ENCODE results near the gene RHEX. TPM values are rescaled to one million over a fixed set of nuclear protein-coding genes. Genes with fewer than 3 reads are reported as not detected.

Gene RHEX
- total RNA-seq, 2 experiments from 2014 or later = not detected

GRCh38 chr1:206013026-206013795 lies 39.8 kb upstream of the RHEX start:
- ChIA-PET POLR2A (no interaction called here), CTCF (no interaction called here)
- Mint-ChIP-seq H3K4me3 (no peak overlapping the region), H3K9me3 (no peaks in the 10 kb centered on the region), H3K4me1 (ENCODE audit: low read depth) (peaks cover 24% of the 10 kb centered on the region), H3K36me3 (ENCODE audit: low read depth) (no peaks in the 10 kb centered on the region), H3K27ac (no peak overlapping the region), H3K27me3 (no peaks in the 10 kb centered on the region)
- H3K9me3 ChIP-seq (ENCODE audit: control insufficient read depth in 1 of 2, insufficient read depth in 1 of 2, low read length in 2 of 2) = no peaks in the 10 kb centered on the region
- H3K4me3 ChIP-seq (ENCODE audit: low read length) = no peak overlapping the region
- no peak overlapping the region for H3K27ac ChIP-seq (ENCODE audit: low read depth in 1 of 2, low read length in 2 of 2)
- no peak for TF ChIP-seq CTCF (IDR thresholded peaks at IDR 0.05)
- no peak for DNase-seq
- H3K36me3 ChIP-seq (ENCODE audit: insufficient read depth, low read length) = no peaks in the 10 kb centered on the region
- no peaks in the 10 kb centered on the region for H3K27me3 ChIP-seq (ENCODE audit: control insufficient read depth in 1 of 2, insufficient read depth in 2 of 2, low read length in 2 of 2)
- intact Hi-C loops (cut with DNase I, micrococcal nuclease) = no loop called here
- no peak for ATAC-seq (ENCODE audit: poor library complexity)
- peaks cover 8% of the 10 kb centered on the region for H3K4me1 ChIP-seq (ENCODE audit: insufficient read depth, low read length)

GRCh38 chr1:206014601-206015000 lies 38.4 kb upstream of the RHEX start:
- no peak for ATAC-seq (ENCODE audit: poor library complexity)
- H3K4me1 Mint-ChIP-seq (ENCODE audit: low read depth) = peaks cover 24% of the 10 kb centered on the region
- no peaks in the 10 kb centered on the region for H3K36me3 Mint-ChIP-seq (ENCODE audit: low read depth)

GRCh38 chr1:206015071-206015470 lies 37.9 kb upstream of the RHEX start:
- ChIA-PET CTCF (interaction anchor here (1.2 kb wide), 1 partner anchor 19 kb away, joined by 3 read pairs; no protein-coding TSS in a partner anchor), POLR2A (interaction anchor here (0.5 kb wide), 1 partner anchor 191 kb away, joined by 4 read pairs; no protein-coding TSS in a partner anchor)
- Histone ChIP-seq H3K27me3 (ENCODE audit: control insufficient read depth in 1 of 2, insufficient read depth in 2 of 2, low read length in 2 of 2) (no peaks in the 10 kb centered on the region), H3K4me1 (ENCODE audit: insufficient read depth, low read length) (peaks cover 8% of the 10 kb centered on the region), H3K4me3 (ENCODE audit: low read length) (no peak overlapping the region), H3K27ac (ENCODE audit: low read depth in 1 of 2, low read length in 2 of 2) (no peak overlapping the region), H3K36me3 (ENCODE audit: insufficient read depth, low read length) (no peaks in the 10 kb centered on the region), H3K9me3 (ENCODE audit: control insufficient read depth in 1 of 2, insufficient read depth in 1 of 2, low read length in 2 of 2) (no peaks in the 10 kb centered on the region)
- H3K4me3 Mint-ChIP-seq = no peak overlapping the region
- no peaks in the 10 kb centered on the region for H3K9me3 Mint-ChIP-seq
- intact Hi-C loops (cut with DNase I, micrococcal nuclease) = no loop called here
- no peak overlapping the region for H3K27ac Mint-ChIP-seq
- ATAC-seq (ENCODE audit: poor library complexity) (no peak), DNase-seq (no peak)
- H3K36me3 Mint-ChIP-seq (ENCODE audit: low read depth) = no peaks in the 10 kb centered on the region
- no peak for TF ChIP-seq CTCF (IDR thresholded peaks at IDR 0.05)
- peaks cover 24% of the 10 kb centered on the region for H3K4me1 Mint-ChIP-seq (ENCODE audit: low read depth)
- H3K27me3 Mint-ChIP-seq = no peaks in the 10 kb centered on the region

More at GRCh38 chr1:206014601-206015000, 38.4 kb upstream of the RHEX start:
- no peaks in the 10 kb centered on the region for H3K9me3 Mint-ChIP-seq
- H3K36me3 ChIP-seq (ENCODE audit: insufficient read depth, low read length) = no peaks in the 10 kb centered on the region
- intact Hi-C loops (cut with DNase I, micrococcal nuclease) = no loop called here
- H3K27ac ChIP-seq (ENCODE audit: low read depth in 1 of 2, low read length in 2 of 2) = no peak overlapping the region
- no peak overlapping the region for H3K4me3 Mint-ChIP-seq
- H3K27ac Mint-ChIP-seq = no peak overlapping the region
- DNase-seq = no peak
- no peaks in the 10 kb centered on the region for H3K9me3 ChIP-seq (ENCODE audit: control insufficient read depth in 1 of 2, insufficient read depth in 1 of 2, low read length in 2 of 2)
- H3K27me3 ChIP-seq (ENCODE audit: control insufficient read depth in 1 of 2, insufficient read depth in 2 of 2, low read length in 2 of 2) = no peaks in the 10 kb centered on the region
- ChIA-PET CTCF (no interaction called here), POLR2A (no interaction called here)
- no peak for TF ChIP-seq CTCF (IDR thresholded peaks at IDR 0.05)
- H3K4me1 ChIP-seq (ENCODE audit: insufficient read depth, low read length) = peaks cover 8% of the 10 kb centered on the region
- H3K27me3 Mint-ChIP-seq = no peaks in the 10 kb centered on the region
- no peak overlapping the region for H3K4me3 ChIP-seq (ENCODE audit: low read length)
